ENCODE results near the gene CNTN2.

The CNTN2 gene

GRCh38 chr1:205077158-205077933, 34.3 kb downstream of the CNTN2 start:
- no peak for DNase-seq
- Histone ChIP-seq H3K4me3 (ENCODE audit: low read depth, low read length) (no peak overlapping the region), H3K27me3 (no peaks in the 10 kb centered on the region), H3K9me3 (no peaks in the 10 kb centered on the region), H3K4me1 (no peaks in the 10 kb centered on the region), H3K36me3 (no peaks in the 10 kb centered on the region; the same call in 1 of the 2 replicates)
- no peak for TF ChIP-seq CTCF (IDR thresholded peaks at IDR 0.05; ENCODE audit: low read depth, low read length)

GRCh38 chr1:205077934-205078311, 34.9 kb downstream of the CNTN2 start:
- H3K9me3 ChIP-seq: no peaks in the 10 kb centered on the region
- H3K4me1 ChIP-seq: no peaks in the 10 kb centered on the region
- no peaks in the 10 kb centered on the region; the same call in 1 of the 2 replicates for H3K36me3 ChIP-seq
- no peak for TF ChIP-seq CTCF (IDR thresholded peaks at IDR 0.05; ENCODE audit: low read depth, low read length)
- no peak overlapping the region for H3K4me3 ChIP-seq (ENCODE audit: low read depth, low read length)
- DNase-seq: no peak
- no peaks in the 10 kb centered on the region for H3K27me3 ChIP-seq

GRCh38 chr1:205082431-205082830, 39.4 kb downstream of the CNTN2 start:
- no peak for TF ChIP-seq CTCF (IDR thresholded peaks at IDR 0.05; ENCODE audit: low read depth, low read length)
- Histone ChIP-seq H3K36me3 (peaks cover 2% of the 10 kb centered on the region), H3K4me1 (no peaks in the 10 kb centered on the region), H3K27me3 (no peaks in the 10 kb centered on the region), H3K4me3 (ENCODE audit: low read depth, low read length) (no peak overlapping the region), H3K9me3 (no peaks in the 10 kb centered on the region)
- DNase-seq: no peak

- H3K36me3 ChIP-seq: peaks cover 16% of the 10 kb centered on the region
Measured at GRCh38 chr1:205084360-205084759, 41.3 kb downstream of the CNTN2 start, which contains the start of gene TMEM81. Gene TMEM81 (minus strand): TSS chr1:205084460. CDS start chr1:205084320, 140 bp downstream.

GRCh38 chr1:205088341-205088740, 45.3 kb downstream of the CNTN2 start:
- H3K36me3 ChIP-seq: peaks cover 31% of the 10 kb centered on the region
- no peaks in the 10 kb centered on the region for H3K4me1 ChIP-seq
- DNase-seq: no peak

More at GRCh38 chr1:205084360-205084759, 41.3 kb downstream of the CNTN2 start, which contains the start of gene TMEM81:
- H3K4me3 ChIP-seq (ENCODE audit: low read depth, low read length): no peak within 1 kb of the TSS
- DNase-seq: no peak
- TF ChIP-seq CTCF (IDR thresholded peaks at IDR 0.05; ENCODE audit: low read depth, low read length): no peak
- no peaks in the 10 kb centered on the region for H3K4me1 ChIP-seq
- H3K9me3 ChIP-seq: no peaks in the 10 kb centered on the region
- no peaks in the 10 kb centered on the region for H3K27me3 ChIP-seq

More at GRCh38 chr1:205088341-205088740, 45.3 kb downstream of the CNTN2 start:
- no peaks in the 10 kb centered on the region for H3K9me3 ChIP-seq
- H3K4me3 ChIP-seq (ENCODE audit: low read depth, low read length): no peak overlapping the region
- H3K27me3 ChIP-seq: no peaks in the 10 kb centered on the region
- no peak for TF ChIP-seq CTCF (IDR thresholded peaks at IDR 0.05; ENCODE audit: low read depth, low read length)
